Trophoblast cell (in vitro differentiated cells and primary cell): ENCODE data around the gene ARHGEF40.

Source experiments
- DNase-seq, 2 donors: peaks; one replicate each; pipeline ENCODE4 v3.0.0-alpha.2; 2016
- H2AFZ ChIP-seq: 2 replicates; pipeline ENCODE4 v1.6.1; 2013; ENCODE audit warnings: low read length, moderate library complexity, mild to moderate bottlenecking; ENCODE audit not compliant: insufficient read depth, poor library complexity
- H2AK5ac ChIP-seq: 2 replicates; pipeline ENCODE4 v1.6.1; 2013; ENCODE audit warnings: mild to moderate bottlenecking, low read length
- H2BK120ac ChIP-seq: 2 replicates; pipeline ENCODE4 v1.6.1; 2013; ENCODE audit warnings: low read length, mild to moderate bottlenecking, moderate library complexity; ENCODE audit not compliant: insufficient read depth, poor library complexity
- H2BK12ac ChIP-seq: 2 replicates; pipeline ENCODE4 v1.6.1; 2013; ENCODE audit warnings: mild to moderate bottlenecking, low read length, moderate library complexity
- H2BK5ac ChIP-seq: 2 replicates; pipeline ENCODE4 v1.6.1; 2013; ENCODE audit warnings: low read length, low read depth, moderate library complexity, mild to moderate bottlenecking; ENCODE audit not compliant: poor library complexity
- H3K14ac ChIP-seq: 2 replicates; pipeline ENCODE4 v1.6.1; 2013; ENCODE audit warnings: mild to moderate bottlenecking, low read length
- H3K18ac ChIP-seq: 2 replicates; pipeline ENCODE4 v1.6.1; 2013; ENCODE audit warnings: mild to moderate bottlenecking, low read length
- H3K23ac ChIP-seq: 2 replicates; pipeline ENCODE4 v1.6.1; 2013; ENCODE audit warnings: low read length
- H3K27ac ChIP-seq: 2 replicates; pipeline ENCODE4 v1.5.1; 2013; ENCODE audit warnings: low read depth, mild to moderate bottlenecking, inconsistent platforms, low read length, moderate library complexity
- H3K27me3 ChIP-seq: 2 replicates; pipeline ENCODE4 v1.6.1; 2013; ENCODE audit warnings: inconsistent platforms, mild to moderate bottlenecking, low read length, moderate library complexity; ENCODE audit not compliant: insufficient read depth
- H3K36me3 ChIP-seq, 2 experiments: 1 replicate in 1 of 2; 2 replicates in 1 of 2; pipeline ENCODE4 v1.6.1; 2013; ENCODE audit warnings: low read length in 2 of 2, mild to moderate bottlenecking in 2 of 2, moderate library complexity in 1 of 2; ENCODE audit not compliant: insufficient read depth in 2 of 2, control insufficient read depth in 1 of 2
- H3K4ac ChIP-seq: 2 replicates; pipeline ENCODE4 v1.6.1; 2013; ENCODE audit warnings: low read depth, mild to moderate bottlenecking, low read length, moderate library complexity
- H3K4me1 ChIP-seq, 2 experiments: 1 replicate in 1 of 2; 2 replicates in 1 of 2; pipeline ENCODE4 v1.6.1; 2013; ENCODE audit warnings: low read length in 2 of 2, mild to moderate bottlenecking in 2 of 2, moderate library complexity in 1 of 2; ENCODE audit not compliant: insufficient read depth in 2 of 2, control insufficient read depth in 1 of 2
- H3K4me2 ChIP-seq: 2 replicates; pipeline ENCODE4 v1.6.1; 2013; ENCODE audit warnings: inconsistent platforms, mild to moderate bottlenecking, low read length, moderate library complexity
- H3K4me3 ChIP-seq: 2 replicates; pipeline ENCODE4 v1.5.1; 2013; ENCODE audit warnings: mild to moderate bottlenecking, low read depth, low read length, inconsistent platforms
- H3K79me1 ChIP-seq: one replicate; pipeline ENCODE4 v1.6.1; 2013; ENCODE audit warnings: low read length
- H3K79me2 ChIP-seq: 2 replicates; pipeline ENCODE4 v1.6.1; 2013; ENCODE audit warnings: low read length, mild to moderate bottlenecking; ENCODE audit not compliant: control insufficient read depth, insufficient read depth, poor library complexity
- H3K9ac ChIP-seq: 2 replicates; pipeline ENCODE4 v1.6.1; 2013; ENCODE audit warnings: mild to moderate bottlenecking, low read length
- H3K9me3 ChIP-seq: 2 replicates; pipeline ENCODE4 v1.6.1; 2013; ENCODE audit warnings: low read depth, mild to moderate bottlenecking, control low read depth, inconsistent platforms, low read length; ENCODE audit not compliant: insufficient read depth
- H4K12ac ChIP-seq: 2 replicates; pipeline ENCODE4 v1.6.1; 2013; ENCODE audit warnings: low read depth, mild to moderate bottlenecking, low read length, moderate library complexity
- H4K8ac ChIP-seq: 2 replicates; pipeline ENCODE4 v1.6.1; 2013; ENCODE audit warnings: low read depth, mild to moderate bottlenecking, low read length, moderate library complexity
- H4K91ac ChIP-seq: one replicate; pipeline ENCODE4 v1.6.1; 2013; ENCODE audit warnings: low read depth, mild to moderate bottlenecking, low read length, moderate library complexity
- WGBS: extraction: QIAGEN DNeasy Blood & Tissue Kit; methylation state at CpG from one replicate; pipeline ENCODE4 v1.1.7; 2013; ENCODE audit warnings: missing lambda C conversion rate; ENCODE audit not compliant: insufficient read length, insufficient coverage; ENCODE audit errors: extremely low coverage; 5-methylcytosine and 5-hydroxymethylcytosine counted together

ARHGEF40 gene

GRCh38 chr14:21071225-21072030 lies 1.3 kb downstream of the ARHGEF40 start:
- Histone ChIP-seq H3K23ac (peak overlapping the region; percentile 23), H4K8ac (peak overlapping the region; percentile 91), H3K9me3 (no peaks in the 10 kb centered on the region), H3K14ac (peak overlapping the region; percentile 91), H4K12ac (peak overlapping the region; percentile 84), H3K4me1 (peaks cover 15 to 18% of the 10 kb centered on the region in 2 experiments), H3K9ac (peak overlapping the region; percentile 87), H3K27ac (peak overlapping the region; percentile 99), H3K36me3 (peaks cover 30 to 36% of the 10 kb centered on the region in 2 experiments), H2AK5ac (peak overlapping the region; percentile 31), H2AFZ (peak overlapping the region; percentile 53), H3K79me2 (peaks cover 10% of the 10 kb centered on the region), H2BK5ac (peak overlapping the region; percentile 96), H3K4me3 (peak overlapping the region; percentile 82), H3K79me1 (peaks cover 24% of the 10 kb centered on the region), H3K27me3 (no peaks in the 10 kb centered on the region), H4K91ac (peak overlapping the region; percentile 99), H3K4ac (peak overlapping the region; percentile 66), H3K4me2 (peak overlapping the region; percentile 97), H3K18ac (peak overlapping the region; percentile 88), H2BK12ac (peak overlapping the region; percentile 61), H2BK120ac (peak overlapping the region; percentile 96)
- WGBS: no CpG with 5 or more reads among the region's 37 CpGs
- peak; percentile 28 to 58 for DNase-seq

GRCh38 chr14:21072031-21072473 lies 1.9 kb downstream of the ARHGEF40 start:
- Histone ChIP-seq H3K18ac (no peak overlapping the region), H3K4ac (no peak overlapping the region), H4K8ac (no peak overlapping the region), H3K9me3 (no peaks in the 10 kb centered on the region), H3K79me1 (peaks cover 24% of the 10 kb centered on the region), H4K91ac (peak overlapping the region; percentile 48), H4K12ac (no peak overlapping the region), H2BK12ac (peak overlapping the region; percentile 5), H2AFZ (no peak overlapping the region), H3K23ac (no peak overlapping the region), H3K36me3 (peaks cover 34 to 40% of the 10 kb centered on the region in 2 experiments), H2AK5ac (no peak overlapping the region), H2BK120ac (peak overlapping the region; percentile 77), H2BK5ac (peak overlapping the region; percentile 71), H3K14ac (no peak overlapping the region), H3K4me3 (no peak overlapping the region), H3K27ac (peak overlapping the region; percentile 92), H3K4me1 (peaks cover 15 to 18% of the 10 kb centered on the region in 2 experiments), H3K9ac (no peak overlapping the region), H3K79me2 (peaks cover 10% of the 10 kb centered on the region), H3K27me3 (no peaks in the 10 kb centered on the region), H3K4me2 (peak overlapping the region; percentile 97)
- DNase-seq: peak in 1 of 2 donors; percentile 4
- no CpG with 5 or more reads among the region's 4 CpGs for WGBS

- Histone ChIP-seq H2AK5ac (no peak overlapping the region), H3K4me1 (peaks cover 15 to 18% of the 10 kb centered on the region in 2 experiments), H3K4ac (no peak overlapping the region), H2BK120ac (no peak overlapping the region), H2BK12ac (no peak overlapping the region), H3K4me3 (no peak overlapping the region), H2BK5ac (no peak overlapping the region), H2AFZ (no peak overlapping the region), H3K27me3 (no peaks in the 10 kb centered on the region), H3K79me2 (peaks cover 10% of the 10 kb centered on the region), H3K23ac (no peak overlapping the region), H3K18ac (no peak overlapping the region), H4K12ac (no peak overlapping the region), H4K91ac (no peak overlapping the region), H3K4me2 (peak overlapping the region; percentile 97), H3K36me3 (peaks cover 34 to 43% of the 10 kb centered on the region in 2 experiments), H3K9me3 (no peaks in the 10 kb centered on the region), H3K9ac (no peak overlapping the region), H3K14ac (no peak overlapping the region), H3K79me1 (peaks cover 24% of the 10 kb centered on the region), H4K8ac (no peak overlapping the region), H3K27ac (no peak overlapping the region)
- DNase-seq: no peak
- no CpG with 5 or more reads among the region's 9 CpGs for WGBS
Measured at GRCh38 chr14:21072781-21073339, 2.8 kb downstream of the ARHGEF40 start.

- Histone ChIP-seq H3K27me3 (no peaks in the 10 kb centered on the region), H2BK5ac (no peak overlapping the region), H3K4me3 (no peak overlapping the region), H4K12ac (no peak overlapping the region), H2BK120ac (no peak overlapping the region), H4K8ac (no peak overlapping the region), H2AFZ (no peak overlapping the region), H3K23ac (no peak overlapping the region), H3K79me2 (peaks cover 10% of the 10 kb centered on the region), H3K4me1 (peaks cover 15 to 17% of the 10 kb centered on the region in 2 experiments), H3K4me2 (no peak overlapping the region), H2AK5ac (no peak overlapping the region), H3K36me3 (peaks cover 43 to 54% of the 10 kb centered on the region in 2 experiments), H2BK12ac (no peak overlapping the region), H3K79me1 (peaks cover 24% of the 10 kb centered on the region), H3K9me3 (no peaks in the 10 kb centered on the region), H3K4ac (no peak overlapping the region), H3K18ac (no peak overlapping the region), H4K91ac (no peak overlapping the region), H3K9ac (no peak overlapping the region), H3K27ac (no peak overlapping the region), H3K14ac (no peak overlapping the region)
- WGBS: no CpG with 5 or more reads among the region's 9 CpGs
- no peak for DNase-seq
Measured at GRCh38 chr14:21073921-21074320, 3.8 kb downstream of the ARHGEF40 start.
